Measurements from ENCODE around the gene KLK5. TPM values are rescaled to one million over a fixed set of nuclear protein-coding genes. Genes with fewer than 3 reads are reported as not detected.

KLK5 gene
- total and polyA plus RNA-seq, 4 donors = not detected

- no peak overlapping the region for H3K27ac ChIP-seq (ENCODE audit: low read depth in 1 of 2, low read length in 2 of 2)
- no peaks in the 10 kb centered on the region for H3K4me1 ChIP-seq (ENCODE audit: control insufficient read depth in 4 of 4, insufficient read depth in 4 of 4, low read length in 3 of 4)
- H3K27me3 ChIP-seq (ENCODE audit: control insufficient read depth in 4 of 4, insufficient read depth in 4 of 4, low read length in 3 of 4) = peaks cover 0 to 5% (median 1%) of the 10 kb centered on the region in 4 donors
- no peak overlapping the region for H3K9ac ChIP-seq (ENCODE audit: low read depth in 1 of 2, low read length in 2 of 2)
- no peak for DNase-seq (ENCODE audit: low spot score)
- no peak overlapping the region for H3K4me3 ChIP-seq (ENCODE audit: low read depth in 1 of 3, low read length in 3 of 3)
- H3K9me3 ChIP-seq (ENCODE audit: control insufficient read depth in 4 of 4, low read length in 3 of 4) = no peaks in the 10 kb centered on the region
- H3K36me3 ChIP-seq (ENCODE audit: control insufficient read depth in 4 of 4, insufficient read depth in 3 of 4, low read depth in 1 of 4, low read length in 3 of 4) = no peaks in the 10 kb centered on the region
- TF ChIP-seq REST (IDR thresholded peaks at IDR 0.05) (no peak), MAX (IDR thresholded peaks at IDR 0.05) (no peak), FOXA1 (IDR thresholded peaks at IDR 0.05) (no peak), YY1 (IDR thresholded peaks at IDR 0.05) (no peak), RXRA (IDR thresholded peaks at IDR 0.05) (no peak), NR2F2 (IDR thresholded peaks at IDR 0.05) (no peak), HNF4A (conservative IDR thresholded peaks at IDR 0.05) (no peak), SP1 (IDR thresholded peaks at IDR 0.05) (no peak), TAF1 (conservative IDR thresholded peaks at IDR 0.05) (no peak), ZBTB33 (IDR thresholded peaks at IDR 0.05) (no peak), JUND (IDR thresholded peaks at IDR 0.05) (no peak), EGR1 (IDR thresholded peaks at IDR 0.05; ENCODE audit: low read depth in 2 of 2) (no peak), HNF4G (IDR thresholded peaks at IDR 0.05) (no peak), GABPA (IDR thresholded peaks at IDR 0.05 in 1 of 2, conservative IDR thresholded peaks at IDR 0.05 in 1 of 2) (no peak), FOXA2 (IDR thresholded peaks at IDR 0.05) (no peak)
- TF ChIP-seq, protein P1, sequence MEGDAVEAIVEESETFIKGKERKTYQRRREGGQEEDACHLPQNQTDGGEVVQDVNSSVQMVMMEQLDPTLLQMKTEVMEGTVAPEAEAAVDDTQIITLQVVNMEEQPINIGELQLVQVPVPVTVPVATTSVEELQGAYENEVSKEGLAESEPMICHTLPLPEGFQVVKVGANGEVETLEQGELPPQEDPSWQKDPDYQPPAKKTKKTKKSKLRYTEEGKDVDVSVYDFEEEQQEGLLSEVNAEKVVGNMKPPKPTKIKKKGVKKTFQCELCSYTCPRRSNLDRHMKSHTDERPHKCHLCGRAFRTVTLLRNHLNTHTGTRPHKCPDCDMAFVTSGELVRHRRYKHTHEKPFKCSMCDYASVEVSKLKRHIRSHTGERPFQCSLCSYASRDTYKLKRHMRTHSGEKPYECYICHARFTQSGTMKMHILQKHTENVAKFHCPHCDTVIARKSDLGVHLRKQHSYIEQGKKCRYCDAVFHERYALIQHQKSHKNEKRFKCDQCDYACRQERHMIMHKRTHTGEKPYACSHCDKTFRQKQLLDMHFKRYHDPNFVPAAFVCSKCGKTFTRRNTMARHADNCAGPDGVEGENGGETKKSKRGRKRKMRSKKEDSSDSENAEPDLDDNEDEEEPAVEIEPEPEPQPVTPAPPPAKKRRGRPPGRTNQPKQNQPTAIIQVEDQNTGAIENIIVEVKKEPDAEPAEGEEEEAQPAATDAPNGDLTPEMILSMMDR (IDR thresholded peaks at IDR 0.05; ENCODE audit: low read depth, low read length, missing input control) = no peak
- TF ChIP-seq, protein P2, sequence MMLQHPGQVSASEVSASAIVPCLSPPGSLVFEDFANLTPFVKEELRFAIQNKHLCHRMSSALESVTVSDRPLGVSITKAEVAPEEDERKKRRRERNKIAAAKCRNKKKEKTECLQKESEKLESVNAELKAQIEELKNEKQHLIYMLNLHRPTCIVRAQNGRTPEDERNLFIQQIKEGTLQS (IDR thresholded peaks at IDR 0.05) = no peak
- 53% methylated on average over 6 of the region's 6 CpGs for WGBS
Measured at GRCh38 chr19:50924586-50924985, 28.3 kb downstream of the KLK5 start.

All from liver (tissue), 9 donors.